COLO668 (cell line): ENCODE data around the gene MAPKAP1.

Experiments
- DNase-seq: peaks from one replicate; lab custom pipeline; 2025; ENCODE audit not compliant: unreplicated experiment; lab: John Stamatoyannopoulos, UW

The MAPKAP1 gene

DNA sequence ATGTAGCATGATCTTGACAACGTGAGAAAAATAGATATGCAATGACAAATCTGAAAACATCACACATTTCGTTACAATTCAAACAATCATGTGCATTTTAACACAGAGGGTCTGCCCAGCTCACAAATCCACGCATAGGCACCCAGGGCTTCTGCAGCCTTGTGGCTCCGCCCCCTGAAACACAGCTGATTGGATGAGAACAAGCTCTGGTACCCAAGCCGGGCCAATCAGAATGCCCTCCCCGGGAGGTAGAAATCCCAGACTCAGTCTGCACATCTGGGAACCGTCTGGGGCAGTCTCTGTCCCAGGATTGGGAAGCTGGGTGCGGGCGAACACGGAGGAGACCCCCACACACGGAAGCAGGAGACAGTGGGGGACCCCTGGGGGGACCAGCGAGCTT is 307.8 kb downstream of the MAPKAP1 start:
- DNase-seq, result no peak

DNA sequence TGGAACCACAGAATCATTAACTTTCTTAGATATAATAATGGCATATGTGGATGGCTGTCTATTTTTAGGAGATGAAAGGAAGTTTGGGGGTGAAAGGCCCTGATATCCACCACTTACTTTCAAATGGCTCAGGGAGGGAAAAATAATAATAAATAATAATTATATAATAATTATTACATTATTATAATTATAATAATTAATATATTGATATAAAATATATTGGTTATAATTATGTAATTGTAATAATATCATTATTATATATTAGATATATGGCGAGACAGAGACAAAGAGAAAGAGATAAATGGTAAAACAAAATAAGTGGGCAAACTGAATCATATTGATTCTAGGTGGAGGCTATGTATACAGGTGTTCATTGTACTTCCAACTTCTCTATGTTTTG is 308.8 kb downstream of the MAPKAP1 start:
- DNase-seq, result no peak

DNA sequence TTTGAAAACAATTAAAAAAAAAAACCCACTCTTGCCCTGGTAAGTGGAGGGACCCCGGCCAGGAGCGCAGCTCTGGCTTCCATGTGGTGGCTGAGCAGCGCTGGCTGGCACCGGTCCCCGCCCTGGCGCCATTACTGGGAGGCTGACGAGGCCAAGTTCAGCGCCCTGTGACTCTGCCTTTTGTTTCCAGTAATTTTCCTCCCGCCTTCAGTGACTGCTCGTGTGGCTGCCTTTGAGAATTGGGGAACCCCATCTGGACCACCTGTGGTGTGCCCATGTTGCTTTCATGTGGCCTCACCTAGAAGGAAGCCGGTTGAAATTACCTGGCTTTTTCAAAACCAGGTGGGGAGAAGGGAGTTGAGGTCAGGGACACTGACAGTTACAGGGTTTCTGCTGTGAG is 309.3 kb downstream of the MAPKAP1 start:
- DNase-seq, result no peak

DNA sequence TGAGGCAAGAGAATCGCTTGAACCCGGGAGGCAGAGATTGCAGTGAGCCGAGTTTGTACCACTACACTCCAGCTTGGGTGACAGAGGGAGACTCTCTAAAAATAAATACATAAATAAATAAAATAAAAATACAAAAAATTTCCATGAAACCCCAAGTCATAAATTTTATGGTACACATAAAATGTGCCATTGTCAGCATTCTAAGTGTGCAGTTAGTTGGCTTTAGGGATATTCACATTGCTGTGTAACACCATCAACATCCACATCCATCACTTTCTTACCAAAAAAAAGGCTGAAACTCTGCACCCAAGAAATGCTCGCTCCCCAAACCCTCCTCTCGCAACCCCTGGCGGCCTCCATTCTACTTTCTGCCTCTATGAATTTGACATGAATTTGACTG is 310.2 kb downstream of the MAPKAP1 start:
- DNase-seq, result no peak

GRCh38 chr9:125393426-125393825 is 313.6 kb downstream of the MAPKAP1 start:
- DNase-seq, result no peak

- DNase-seq, result no peak
Measured at GRCh38 chr9:125391704-125392103, 315.3 kb downstream of the MAPKAP1 start.

- no peak for DNase-seq
Measured at GRCh38 chr9:125388978-125389377, 318.0 kb downstream of the MAPKAP1 start.

DNA sequence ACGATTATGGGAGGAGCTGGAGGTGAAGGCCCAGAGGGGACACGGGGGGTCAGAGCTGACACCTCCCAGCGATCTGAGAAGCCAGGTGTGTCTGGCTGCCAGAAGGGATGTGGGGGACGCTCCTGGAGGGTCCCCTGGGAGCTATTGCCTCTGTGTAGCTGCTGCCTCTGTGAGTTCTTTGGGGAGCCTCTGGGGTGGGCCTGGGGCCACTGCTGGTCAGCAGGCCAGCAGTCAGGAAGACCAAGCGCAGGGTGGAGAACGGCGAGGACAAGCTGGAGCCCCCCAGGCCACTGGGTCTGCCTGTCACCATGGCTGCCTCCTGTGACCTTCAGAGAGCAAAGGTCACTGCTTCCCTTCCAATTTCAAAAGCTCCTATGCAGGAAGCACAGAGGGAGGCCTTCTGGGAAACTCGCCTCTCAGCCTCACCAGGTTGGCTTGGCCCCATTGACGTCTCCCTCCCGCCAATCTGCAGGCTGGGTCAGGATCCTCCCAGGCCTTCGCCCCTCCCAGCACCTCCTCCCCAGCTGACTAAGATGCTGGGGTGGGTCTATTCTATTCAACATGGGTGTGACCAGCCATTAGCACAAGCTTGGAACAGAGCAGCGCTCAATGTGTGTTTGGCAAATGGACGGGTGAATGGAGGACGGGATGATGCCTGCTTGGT is 319.0 kb downstream of the MAPKAP1 start:
- no peak for DNase-seq
